Measurements from ENCODE around the gene DHX35. TPM values are rescaled to one million over a fixed set of nuclear protein-coding genes. Genes with fewer than 3 reads are reported as not detected.

Gene DHX35
- total RNA-seq, 1 donor from 2014 or later: 11.4 TPM

DNA sequence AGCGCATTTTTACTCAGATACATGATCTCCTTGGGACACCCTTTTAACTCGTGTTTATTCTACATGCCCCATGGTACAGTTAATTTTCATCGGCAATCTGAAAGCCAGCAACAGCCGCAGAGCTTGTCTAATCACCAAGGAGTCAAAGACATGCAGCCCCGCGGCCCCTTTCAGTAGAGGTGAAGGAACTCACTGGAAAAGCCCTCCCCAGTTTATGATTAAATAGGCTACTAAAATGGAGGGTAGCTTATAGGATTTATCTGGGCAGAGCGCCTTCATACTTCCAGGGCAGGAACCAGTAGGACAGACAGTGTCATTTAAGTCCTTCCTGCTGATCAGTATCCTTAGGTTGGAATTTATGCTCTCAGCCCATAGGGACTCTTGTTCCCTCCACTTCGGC lies 83.5 kb downstream of the DHX35 start:
- no peak for DNase-seq (ENCODE audit: low spot score)
- intact Hi-C loops (cut with DNase I): no loop called here

GRCh38 chr20:39047417-39047985 lies 85.4 kb downstream of the DHX35 start:
- intact Hi-C loops (cut with DNase I): no loop called here
- DNase-seq (ENCODE audit: low spot score): no peak

- DNase-seq (ENCODE audit: low spot score): peak; percentile 90
- intact Hi-C loops (cut with DNase I): loop anchor here (1.0 to 2.0 kb wide), 2 partner anchors 87 to 123 kb away; no protein-coding TSS in a partner anchor
These were observed 86.0 kb downstream of the DHX35 start for GRCh38 chr20:39048000-39048696.

GRCh38 chr20:39049148-39049547 lies 87.0 kb downstream of the DHX35 start:
- no peak for DNase-seq (ENCODE audit: low spot score)
- intact Hi-C loops (cut with DNase I): loop anchor here (2.0 kb wide), 1 partner anchor 124 kb away; no protein-coding TSS in a partner anchor

GRCh38 chr20:39049684-39050554 lies 87.8 kb downstream of the DHX35 start:
- DNase-seq (ENCODE audit: low spot score): peak; percentile 93
- intact Hi-C loops (cut with DNase I): loop anchor here (2.0 kb wide), 2 partner anchors 31 to 125 kb away; no protein-coding TSS in a partner anchor

GRCh38 chr20:39050555-39050902 lies 88.4 kb downstream of the DHX35 start:
- no peak for DNase-seq (ENCODE audit: low spot score)
- intact Hi-C loops (cut with DNase I): loop anchor here (2.0 kb wide), 1 partner anchor 30 kb away; no protein-coding TSS in a partner anchor

GRCh38 chr20:39052676-39053075 lies 90.5 kb downstream of the DHX35 start:
- DNase-seq (ENCODE audit: low spot score): no peak
- intact Hi-C loops (cut with DNase I): no loop called here

GRCh38 chr20:39057143-39057542 lies 95.0 kb downstream of the DHX35 start:
- no peak for DNase-seq (ENCODE audit: low spot score)
- intact Hi-C loops (cut with DNase I): no loop called here

- DNase-seq (ENCODE audit: low spot score): no peak
- intact Hi-C loops (cut with DNase I): no loop called here
These were observed 95.8 kb downstream of the DHX35 start for GRCh38 chr20:39057911-39058310.

DNA sequence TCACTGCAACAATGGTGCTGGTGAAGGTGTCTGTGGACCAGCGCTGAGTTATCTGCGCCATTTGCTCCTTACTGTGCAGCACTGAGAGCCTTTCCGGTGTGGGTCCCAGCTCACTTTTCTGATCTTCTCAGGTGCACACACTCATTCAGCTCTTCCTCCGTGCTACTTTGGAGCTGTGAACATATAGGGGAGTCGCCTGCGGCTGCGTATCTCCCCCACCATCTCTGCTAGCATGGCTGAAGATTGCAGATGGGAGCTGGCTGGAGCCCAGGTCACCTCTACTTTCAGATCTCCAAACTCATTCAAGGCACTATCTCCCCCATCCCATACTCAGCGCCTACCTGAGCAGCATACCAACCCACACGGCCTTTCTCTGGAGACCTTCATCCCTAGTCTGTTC lies 96.9 kb downstream of the DHX35 start:
- intact Hi-C loops (cut with DNase I): no loop called here
- no peak for DNase-seq (ENCODE audit: low spot score)

DNA sequence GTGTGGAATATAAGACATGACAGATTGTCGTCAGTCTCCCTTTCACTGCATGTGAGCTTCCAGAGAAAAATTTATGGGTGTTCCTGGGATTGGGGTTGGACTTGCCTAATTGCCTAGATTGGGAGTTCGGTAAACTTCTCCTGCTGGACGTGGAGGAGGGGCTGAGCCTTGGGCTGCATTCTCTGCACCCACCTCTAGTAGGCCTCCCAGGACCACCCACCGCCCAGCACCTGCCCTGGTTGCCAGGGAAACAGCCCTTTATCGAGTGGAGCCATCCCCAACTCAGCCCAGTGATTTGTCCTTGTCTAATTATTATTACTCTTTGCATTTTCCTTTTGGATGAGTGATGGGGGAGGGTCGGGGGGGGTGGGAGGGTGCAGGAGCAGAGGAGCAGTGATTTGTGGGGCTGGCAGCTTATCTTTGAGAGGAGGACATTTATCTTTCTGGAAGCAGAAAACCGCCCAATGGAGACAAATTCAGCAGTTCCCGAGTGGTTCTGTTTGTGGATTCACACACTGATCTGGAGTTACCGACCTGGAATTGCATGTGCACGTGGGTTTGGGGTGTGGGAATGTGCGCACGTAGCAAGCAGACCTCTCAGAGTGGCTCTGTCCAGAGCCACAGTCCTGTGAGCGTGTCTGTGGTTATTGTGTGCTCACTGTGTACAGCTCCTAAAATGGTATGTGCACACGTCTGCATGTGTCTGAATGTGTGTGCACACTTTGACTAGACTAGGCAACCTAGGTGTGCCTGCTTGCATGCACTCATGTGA lies 104.5 kb downstream of the DHX35 start:
- DNase-seq (ENCODE audit: low spot score): no peak
- intact Hi-C loops (cut with DNase I): no loop called here

GRCh38 chr20:39067526-39068216 lies 105.5 kb downstream of the DHX35 start:
- intact Hi-C loops (cut with DNase I): no loop called here
- no peak for DNase-seq (ENCODE audit: low spot score)

GRCh38 chr20:39069976-39070375 lies 107.8 kb downstream of the DHX35 start:
- intact Hi-C loops (cut with DNase I): no loop called here
- DNase-seq (ENCODE audit: low spot score): no peak

GRCh38 chr20:39070484-39071231 lies 108.5 kb downstream of the DHX35 start:
- intact Hi-C loops (cut with DNase I): no loop called here
- DNase-seq (ENCODE audit: low spot score): no peak

GRCh38 chr20:39072132-39072531 lies 110.0 kb downstream of the DHX35 start:
- intact Hi-C loops (cut with DNase I): no loop called here
- DNase-seq (ENCODE audit: low spot score): no peak

GRCh38 chr20:39072653-39073052 lies 110.5 kb downstream of the DHX35 start:
- intact Hi-C loops (cut with DNase I): no loop called here
- DNase-seq (ENCODE audit: low spot score): no peak

- no peak for DNase-seq (ENCODE audit: low spot score)
- intact Hi-C loops (cut with DNase I): no loop called here
These were observed 113.6 kb downstream of the DHX35 start for GRCh38 chr20:39075731-39076130.

DNA sequence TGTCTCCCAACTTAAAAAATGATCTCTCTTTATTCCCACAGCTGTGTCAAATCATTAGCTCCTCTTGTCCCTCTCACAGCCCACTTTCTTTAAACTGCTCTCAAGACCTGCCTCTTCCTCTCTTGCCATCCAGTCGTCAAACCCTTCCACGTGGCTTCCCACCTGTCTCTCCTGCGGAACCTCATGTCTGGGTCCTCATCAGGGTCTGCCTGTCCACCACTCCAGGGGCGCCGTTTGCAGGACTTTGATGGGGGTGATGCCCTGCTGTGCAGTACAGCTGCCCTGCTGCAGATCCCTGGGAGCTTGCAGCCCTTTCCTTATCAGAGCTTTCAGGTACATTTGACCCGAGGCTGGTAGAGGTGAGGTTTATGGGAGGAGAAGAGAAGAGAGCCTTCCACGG lies 114.8 kb downstream of the DHX35 start:
- no peak for DNase-seq (ENCODE audit: low spot score)
- intact Hi-C loops (cut with DNase I): no loop called here

Measured in cardiac septum (tissue), 1 donor.